Transverse colon (tissue), 4 donors: Measurements from ENCODE around the gene SGIP1. TPM values are rescaled to one million over a fixed set of nuclear protein-coding genes. Genes with fewer than 3 reads are reported as not detected.

Source experiments
- DNase-seq: peaks from one replicate; pipeline ENCODE4 v3.0.0-alpha.2; 2019
- H3K27ac ChIP-seq, 4 donors: fragments of 200-600 bp; sonication (generic); 2 replicates each; pipeline ENCODE4 v1.5.1; 2016 to 2018; ENCODE audit warnings: inconsistent platforms in 4 of 4
- H3K27me3 ChIP-seq: fragments of 200-600 bp; sonication (generic); 2 replicates; pipeline ENCODE4 v1.5.1; 2017; ENCODE audit warnings: inconsistent platforms
- H3K36me3 ChIP-seq, 4 donors: fragments of 200-600 bp; sonication (generic); 2 replicates each; pipeline ENCODE4 v1.5.1; 2017 to 2019; ENCODE audit warnings: inconsistent platforms in 4 of 4
- H3K4me1 ChIP-seq, 4 donors: fragments of 200-600 bp; sonication (generic); 2 replicates each; pipeline ENCODE4 v1.5.1; 2017 to 2020; ENCODE audit warnings: inconsistent platforms in 4 of 4
- H3K4me3 ChIP-seq, 4 donors: fragments of 200-600 bp; sonication (generic); 1 replicate in 1 of 4; 2 replicates in 3 of 4; pipeline versions ENCODE4 v1.5.1 to v1.6.1; 2017 to 2019; ENCODE audit warnings: inconsistent platforms in 4 of 4
- H3K9me3 ChIP-seq, 2 donors: fragments of 200-600 bp; sonication (generic); 2 replicates each; pipeline ENCODE4 v1.5.1; 2017 to 2019; ENCODE audit warnings: inconsistent platforms in 2 of 2
- EP300 ChIP-seq: sonication (generic); formaldehyde crosslinking; IDR thresholded peaks from one replicate; pipeline ENCODE4 v1.6.1; 2017; ENCODE audit warnings: antibody characterized with exemption, low read depth
- POLR2A ChIP-seq: fragments of 450-650 bp; IDR thresholded peaks from one replicate; pipeline ENCODE4 v1.6.1; 2016; ENCODE audit warnings: antibody characterized with exemption, mild to moderate bottlenecking, moderate library complexity
- POLR2AphosphoS5 ChIP-seq, 3 donors: sonication (generic); formaldehyde crosslinking; IDR thresholded peaks; one replicate each; pipeline ENCODE4 v1.6.1; 2016; ENCODE audit warnings: antibody characterized with exemption in 3 of 3
- WGBS, 2 donors: methylation state at CpG; one replicate each; pipeline ENCODE4 v1.1.5; 2018; ENCODE audit warnings: low coverage in 1 of 2; 5-methylcytosine and 5-hydroxymethylcytosine counted together
- in situ Hi-C, 4 donors: fragments of 200-750 bp; cut with MboI; loops; one replicate each; pipeline versions ENCODE4 v1.15.0 to v1.15.1; 2017; ENCODE audit warnings: low sequenced_read_pairs in 3 of 4, low pct_ligation_motif_present in 1 of 4, low pct_unique_long_range_greater_than_20kb in 1 of 4
- intact Hi-C: fragments of 100-400 bp; cut with DNase I; formaldehyde crosslinking; loops from one replicate; pipeline ENCODE4 v1.15.1; 2023; ENCODE audit warnings: low total_unique reads
- total RNA-seq, 4 donors: library from RNA; depleted of rRNA; stranded (reverse); fragments of >200 nt; gene quantifications; one replicate each; pipeline ENCODE4 v1.1.0, GENCODE V29; 2016
- TF ChIP-seq, protein P1 (sequence below), 5 experiments: fragments of 200-600 bp in 3 of 5; fragments of 450-650 bp in 2 of 5; sonication (generic) in 3 of 5; IDR thresholded peaks; 1 replicate in 2 of 5; 2 replicates in 3 of 5; pipeline ENCODE4 v1.5.1; 2016 to 2017; ENCODE audit warnings: antibody characterized with exemption in 5 of 5, inconsistent platforms in 3 of 5, mild to moderate bottlenecking in 2 of 5, moderate library complexity in 1 of 5

Gene SGIP1
- total RNA-seq, 4 donors from 2014 or later, result 1.4 to 1.8 TPM; not detected in 2

DNA sequence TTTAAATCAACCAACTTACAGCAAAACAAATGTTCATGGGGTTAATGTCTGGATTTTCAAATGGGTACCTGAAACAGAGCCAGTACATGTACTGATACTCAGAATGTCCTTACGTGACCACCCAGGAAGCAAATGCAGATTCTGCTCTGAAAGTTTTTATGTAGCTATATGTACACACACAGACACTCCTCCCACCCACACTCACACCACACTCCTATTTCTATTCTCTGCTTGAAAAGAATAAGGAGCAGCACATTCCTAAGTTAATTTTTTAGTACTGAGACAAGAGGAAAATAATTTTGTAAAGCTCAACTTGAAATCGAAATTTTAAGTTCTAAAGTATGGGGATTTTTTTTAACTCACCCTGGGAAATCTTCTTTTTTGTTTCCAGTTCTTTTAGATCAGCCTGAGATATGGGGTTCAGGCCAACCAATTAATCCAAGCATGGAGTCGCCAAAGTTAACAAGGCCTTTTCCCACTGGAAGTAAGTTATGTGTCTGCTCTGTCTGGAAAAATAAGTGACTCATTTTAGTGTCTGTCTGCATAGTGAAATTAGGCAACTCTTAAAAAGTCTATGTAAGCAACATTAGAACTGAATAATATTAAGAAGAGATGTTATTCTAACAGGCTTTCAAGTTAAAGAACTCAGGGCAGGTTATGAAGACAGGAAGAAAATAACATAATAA is 142.8 kb downstream of the SGIP1 start:
- Histone ChIP-seq H3K27ac (peak overlapping the region in 2 of 4 donors; percentile 0 to 31), H3K4me3 (no peak overlapping the region), H3K27me3 (no peaks in the 10 kb centered on the region), H3K4me1 (no peaks in the 10 kb centered on the region), H3K36me3 (no peaks in the 10 kb centered on the region), H3K9me3 (no peaks in the 10 kb centered on the region)
- intact Hi-C loops, result no loop called here
- in situ Hi-C loops, result no loop called here
- no peak for TF ChIP-seq POLR2AphosphoS5 (IDR thresholded peaks at IDR 0.05)
- TF ChIP-seq POLR2A, result no peak
- TF ChIP-seq, protein P1, sequence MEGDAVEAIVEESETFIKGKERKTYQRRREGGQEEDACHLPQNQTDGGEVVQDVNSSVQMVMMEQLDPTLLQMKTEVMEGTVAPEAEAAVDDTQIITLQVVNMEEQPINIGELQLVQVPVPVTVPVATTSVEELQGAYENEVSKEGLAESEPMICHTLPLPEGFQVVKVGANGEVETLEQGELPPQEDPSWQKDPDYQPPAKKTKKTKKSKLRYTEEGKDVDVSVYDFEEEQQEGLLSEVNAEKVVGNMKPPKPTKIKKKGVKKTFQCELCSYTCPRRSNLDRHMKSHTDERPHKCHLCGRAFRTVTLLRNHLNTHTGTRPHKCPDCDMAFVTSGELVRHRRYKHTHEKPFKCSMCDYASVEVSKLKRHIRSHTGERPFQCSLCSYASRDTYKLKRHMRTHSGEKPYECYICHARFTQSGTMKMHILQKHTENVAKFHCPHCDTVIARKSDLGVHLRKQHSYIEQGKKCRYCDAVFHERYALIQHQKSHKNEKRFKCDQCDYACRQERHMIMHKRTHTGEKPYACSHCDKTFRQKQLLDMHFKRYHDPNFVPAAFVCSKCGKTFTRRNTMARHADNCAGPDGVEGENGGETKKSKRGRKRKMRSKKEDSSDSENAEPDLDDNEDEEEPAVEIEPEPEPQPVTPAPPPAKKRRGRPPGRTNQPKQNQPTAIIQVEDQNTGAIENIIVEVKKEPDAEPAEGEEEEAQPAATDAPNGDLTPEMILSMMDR (IDR thresholded peaks at IDR 0.05), result no peak
- no peak for TF ChIP-seq EP300
- no peak for DNase-seq
- 51 to 52% methylated on average over 2 to 3 of the region's 3 CpGs for WGBS, 2 donors

- in situ Hi-C loops, result no loop called here
- no peaks in the 10 kb centered on the region for H3K36me3 ChIP-seq
- WGBS, 2 donors, result 86 to 94% methylated on average over 1 of the region's 1 CpG
- H3K9me3 ChIP-seq, result no peaks in the 10 kb centered on the region
- TF ChIP-seq, protein P1 (IDR thresholded peaks at IDR 0.05), result no peak
- no peak for TF ChIP-seq EP300
- no peak for TF ChIP-seq POLR2A
- H3K4me3 ChIP-seq, result no peak overlapping the region
- H3K27me3 ChIP-seq, result no peaks in the 10 kb centered on the region
- no peak for DNase-seq
- no peak overlapping the region for H3K27ac ChIP-seq
- intact Hi-C loops, result no loop called here
- no peaks in the 10 kb centered on the region for H3K4me1 ChIP-seq
Observed at GRCh38 chr1:66678146-66678545, 144.2 kb downstream of the SGIP1 start.

GRCh38 chr1:66679140-66679539 is 145.2 kb downstream of the SGIP1 start:
- Histone ChIP-seq H3K4me3 (no peak overlapping the region), H3K9me3 (no peaks in the 10 kb centered on the region), H3K27ac (no peak overlapping the region), H3K36me3 (no peaks in the 10 kb centered on the region), H3K4me1 (no peaks in the 10 kb centered on the region), H3K27me3 (no peaks in the 10 kb centered on the region)
- DNase-seq, result no peak
- TF ChIP-seq, protein P1 (IDR thresholded peaks at IDR 0.05), result no peak
- no peak for TF ChIP-seq POLR2A
- 67 to 84% methylated on average over 5 of the region's 5 CpGs for WGBS, 2 donors
- in situ Hi-C loops (no loop called here), intact Hi-C loops (no loop called here)

DNA sequence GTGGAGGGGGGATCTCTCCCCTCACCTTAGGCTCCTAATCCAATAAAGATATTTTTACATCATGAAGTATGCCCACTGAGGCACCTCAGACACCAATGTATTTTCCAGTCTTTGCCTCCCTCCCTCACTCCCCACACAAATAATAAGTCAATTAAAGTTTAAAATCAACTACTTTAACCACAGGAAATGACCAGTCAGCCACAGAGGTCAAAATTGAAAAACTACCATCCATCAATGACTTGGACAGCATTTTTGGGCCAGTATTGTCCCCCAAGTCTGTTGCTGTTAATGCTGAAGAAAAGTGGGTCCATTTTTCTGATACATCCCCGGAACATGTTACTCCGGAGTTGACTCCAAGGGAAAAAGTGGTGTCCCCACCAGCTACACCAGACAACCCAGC is 147.7 kb downstream of the SGIP1 start:
- no peaks in the 10 kb centered on the region for H3K4me1 ChIP-seq
- intact Hi-C loops (no loop called here), in situ Hi-C loops (no loop called here)
- no peaks in the 10 kb centered on the region for H3K27me3 ChIP-seq
- DNase-seq, result no peak
- H3K36me3 ChIP-seq, result no peaks in the 10 kb centered on the region
- no peak overlapping the region for H3K27ac ChIP-seq
- no peak overlapping the region for H3K4me3 ChIP-seq
- 100% methylated on average over 2 of the region's 2 CpGs for WGBS, 2 donors
- H3K9me3 ChIP-seq, result no peaks in the 10 kb centered on the region
- TF ChIP-seq POLR2A (no peak), POLR2AphosphoS5 (IDR thresholded peaks at IDR 0.05) (no peak), EP300 (no peak)
- TF ChIP-seq, protein P1 (IDR thresholded peaks at IDR 0.05), result no peak
